ENCODE data around the gene CLEC19A.

The CLEC19A gene

DNA sequence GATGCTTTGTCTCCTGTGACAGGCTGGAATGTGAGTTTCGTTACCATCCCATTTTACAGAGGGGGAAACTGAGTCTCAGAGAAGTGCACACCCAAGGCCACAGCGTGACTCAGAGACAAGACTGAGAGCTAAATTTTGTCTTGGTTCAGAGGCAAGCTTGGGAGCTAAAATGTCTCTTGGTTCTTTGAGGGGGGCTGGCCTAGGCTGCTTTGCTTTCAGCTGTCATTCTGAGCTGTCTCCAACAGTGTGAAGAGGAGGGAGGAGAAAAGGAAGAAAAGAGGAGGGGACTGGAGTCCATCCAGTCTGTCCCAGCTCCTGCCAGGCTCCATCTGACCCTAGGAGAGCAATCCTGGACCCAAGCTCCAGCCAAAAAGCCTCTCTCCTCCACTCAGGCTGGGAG lies at the start of gene CLEC19A:
Gene CLEC19A (plus strand): TSS at position 301 of the 400 bp plus-strand sequence. CDS start 121 bp downstream, outside the sequence.
- no peak for DNase-seq

DNA sequence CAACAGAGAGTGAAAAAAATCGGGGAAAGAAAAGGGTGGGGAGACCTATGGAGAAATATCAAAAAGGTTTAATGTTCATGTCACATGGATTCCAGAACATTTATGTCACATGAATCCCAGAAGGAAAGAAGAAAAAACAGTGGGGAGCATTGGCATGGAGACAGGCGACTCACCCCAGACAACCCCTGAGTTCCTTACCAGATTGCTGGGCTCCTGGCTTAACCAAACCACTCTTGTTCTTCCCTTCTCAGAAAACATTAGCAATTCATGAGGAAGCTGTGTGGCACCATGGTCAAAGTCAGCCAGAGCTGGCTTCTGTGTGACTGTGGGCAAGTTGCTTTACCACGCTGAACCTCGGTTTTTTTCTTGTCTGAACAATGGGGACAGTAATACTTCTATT lies 49.6 kb upstream of the CLEC19A start:
- DNase-seq: no peak

- DNase-seq: no peak
These were observed 48.8 kb upstream of the CLEC19A start for GRCh38 chr16:19236561-19237209.

GRCh38 chr16:19238406-19238805 lies 47.1 kb upstream of the CLEC19A start:
- DNase-seq: no peak

DNA sequence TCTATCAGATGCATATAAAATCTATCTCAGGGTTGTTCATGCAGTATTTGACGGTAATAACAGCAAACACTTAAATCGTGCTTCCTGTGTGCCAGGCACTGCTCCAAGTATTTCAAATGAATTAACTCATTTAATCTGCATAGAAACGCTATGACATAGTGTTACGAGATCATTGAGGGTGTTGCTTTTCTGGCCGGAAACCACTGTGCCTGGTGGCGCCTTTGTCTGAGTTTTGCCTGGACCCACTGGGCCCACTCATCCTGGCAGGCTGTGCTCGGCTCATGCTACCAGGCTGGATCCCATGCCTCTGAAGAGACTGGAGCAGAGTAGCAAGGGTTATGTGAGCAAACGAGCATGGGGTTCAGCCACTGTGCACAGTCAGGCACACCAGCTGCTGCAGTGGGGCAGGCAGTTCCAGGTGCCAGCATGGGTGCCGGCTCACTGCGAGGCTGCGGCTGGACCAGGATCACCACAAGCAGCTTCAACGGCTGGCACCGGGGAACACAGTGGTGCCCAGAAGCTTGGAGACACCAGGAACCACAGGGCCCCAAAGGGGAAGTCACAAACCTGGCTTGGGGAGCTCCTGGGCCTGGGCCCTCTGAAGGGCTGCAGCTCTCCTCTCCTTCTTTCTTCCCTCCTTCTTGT lies 45.9 kb upstream of the CLEC19A start:
- DNase-seq: no peak

DNA sequence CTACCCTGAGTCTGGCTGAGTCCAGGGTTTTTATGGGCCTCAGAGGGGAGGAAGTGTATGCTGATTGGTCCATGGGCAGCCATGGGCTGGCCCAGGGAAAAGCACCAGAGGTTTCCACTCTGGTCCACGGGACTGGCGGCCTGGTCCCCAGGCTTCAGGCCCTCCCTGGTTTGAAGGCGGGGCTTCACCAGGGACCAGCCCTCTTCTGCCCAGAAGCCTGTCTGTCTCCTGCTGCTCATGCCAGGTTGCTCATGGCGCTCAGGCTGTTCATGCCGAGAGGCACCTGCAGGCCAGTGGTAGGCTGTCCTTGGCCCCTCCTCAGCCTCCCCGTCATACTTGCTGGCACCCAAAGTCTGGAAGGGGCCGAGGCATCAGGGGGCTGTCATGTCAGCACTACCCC lies 45.0 kb upstream of the CLEC19A start:
- no peak for DNase-seq

GRCh38 chr16:19241512-19241911 lies 44.0 kb upstream of the CLEC19A start:
- DNase-seq: no peak

DNA sequence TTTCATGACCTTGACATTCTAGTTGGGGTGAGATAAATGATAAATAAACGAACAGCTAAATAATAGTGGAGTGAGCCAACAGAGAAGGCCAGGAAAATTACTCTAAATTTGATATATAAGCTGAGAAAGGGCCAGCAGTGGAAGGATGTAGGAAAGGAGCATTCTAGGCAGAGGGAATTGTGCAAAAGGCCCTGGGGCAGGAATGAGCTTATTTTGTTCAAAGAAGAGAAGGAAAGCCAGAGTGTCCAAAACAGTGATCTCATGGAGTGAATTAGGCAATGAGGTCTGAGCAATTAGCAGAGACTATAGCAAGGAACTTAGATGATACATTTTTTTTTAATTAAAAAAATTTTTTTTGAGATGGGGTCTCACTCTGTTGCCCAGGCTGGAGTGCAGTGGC lies 43.3 kb upstream of the CLEC19A start:
- no peak for DNase-seq

DNA sequence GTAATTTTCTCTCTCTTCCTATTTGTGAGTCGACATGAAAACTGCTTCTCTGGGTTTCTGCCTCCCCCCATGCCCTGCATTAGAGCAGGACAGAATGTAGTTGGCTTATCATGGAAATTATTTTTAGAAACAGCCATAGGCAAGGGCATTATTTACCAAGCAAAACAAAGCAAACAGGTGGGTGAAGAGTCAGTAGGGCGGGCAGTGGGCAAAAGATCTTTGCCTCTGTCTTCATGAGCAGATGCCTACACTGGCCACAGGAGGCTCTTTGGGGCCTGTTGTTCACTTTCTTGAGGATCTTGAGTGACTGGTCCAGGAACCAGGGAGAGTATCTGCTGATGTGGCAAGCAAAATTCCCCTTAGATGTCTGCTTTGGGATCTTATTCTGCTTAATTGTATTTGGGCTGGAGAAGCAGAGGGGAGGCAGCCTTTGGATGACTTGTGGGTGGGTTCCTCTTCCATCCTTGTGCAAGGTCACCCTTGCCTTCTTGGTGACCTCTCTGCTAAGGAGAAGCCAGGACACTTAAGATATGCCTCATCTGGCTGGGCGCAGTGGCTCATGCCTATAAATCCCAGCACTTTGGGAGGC lies 42.5 kb upstream of the CLEC19A start:
- no peak for DNase-seq

DNA sequence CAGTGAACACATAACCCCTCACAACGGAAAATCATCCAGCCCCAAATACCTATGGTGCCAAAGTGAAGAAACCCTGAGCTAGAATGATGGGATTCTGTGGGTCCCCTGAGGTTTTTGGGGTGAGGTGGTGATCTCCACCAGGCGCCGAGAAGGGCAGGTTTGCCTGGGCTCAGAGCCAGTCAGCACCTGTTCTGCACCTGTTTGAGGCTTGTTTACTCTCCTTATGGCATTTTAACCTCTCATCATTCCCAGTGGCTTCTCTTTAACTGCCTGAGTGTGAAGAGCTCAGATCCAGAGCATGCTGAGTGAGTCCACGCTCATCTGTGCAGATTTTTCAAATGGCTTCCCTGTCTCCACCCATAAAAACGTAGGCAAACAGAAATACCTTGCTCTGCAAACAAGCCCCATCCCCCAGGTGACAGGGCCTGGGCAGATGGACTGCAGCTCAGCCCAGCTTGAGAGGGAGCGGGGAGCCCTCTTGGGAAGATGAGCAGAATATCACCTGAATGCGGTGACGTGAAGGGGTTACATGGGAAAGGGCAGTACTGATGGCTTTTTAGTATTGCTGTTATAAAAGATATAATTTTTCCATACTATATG lies 40.1 kb upstream of the CLEC19A start:
- no peak for DNase-seq

- DNase-seq: no peak
These were observed 32.6 kb upstream of the CLEC19A start for GRCh38 chr16:19252904-19253303.

DNA sequence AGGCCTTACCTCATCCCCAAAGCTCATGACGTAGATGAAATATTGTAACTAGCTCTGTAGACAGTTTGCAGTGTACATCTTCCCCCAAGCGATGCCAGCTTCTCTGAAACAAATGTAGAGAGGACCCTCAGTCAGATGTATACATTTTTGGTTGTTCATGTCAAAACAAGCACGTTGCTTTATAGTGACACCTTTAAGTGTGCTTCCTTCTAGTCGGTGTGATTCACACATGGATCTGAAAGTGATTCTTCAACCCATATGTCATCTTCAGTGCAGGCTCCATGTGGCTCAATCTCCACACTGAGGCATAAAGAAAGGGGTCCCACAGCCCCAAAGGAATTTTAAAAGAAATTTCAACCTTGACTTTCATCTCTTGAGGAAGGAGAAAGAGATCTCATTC lies 30.9 kb upstream of the CLEC19A start:
- DNase-seq: no peak

DNA sequence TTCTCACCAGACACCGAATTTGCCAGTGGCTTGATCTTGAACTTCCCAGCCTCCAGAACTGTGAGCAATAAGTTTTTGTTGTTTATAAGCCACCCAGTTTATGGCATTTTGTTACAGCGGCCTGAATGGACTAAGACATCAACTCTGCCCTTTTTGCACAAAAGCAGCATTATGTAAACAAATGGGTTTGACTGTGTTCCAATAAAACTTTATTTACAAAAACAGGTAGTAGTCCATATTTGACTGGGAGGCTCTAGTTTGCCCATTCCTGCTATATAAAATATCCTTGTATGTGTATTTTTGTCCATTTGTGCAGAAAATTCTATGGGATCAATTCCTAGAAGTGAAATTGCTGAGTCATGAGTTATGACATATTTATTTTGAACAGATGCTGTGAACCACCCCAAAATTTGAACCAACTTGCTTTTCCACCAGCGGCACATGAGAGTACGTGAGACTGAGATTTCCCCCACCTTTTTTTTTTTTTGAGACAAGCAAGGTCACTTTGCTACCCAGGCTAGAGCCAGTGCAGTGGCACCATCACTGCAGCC lies 21.3 kb upstream of the CLEC19A start:
- no peak for DNase-seq

DNA sequence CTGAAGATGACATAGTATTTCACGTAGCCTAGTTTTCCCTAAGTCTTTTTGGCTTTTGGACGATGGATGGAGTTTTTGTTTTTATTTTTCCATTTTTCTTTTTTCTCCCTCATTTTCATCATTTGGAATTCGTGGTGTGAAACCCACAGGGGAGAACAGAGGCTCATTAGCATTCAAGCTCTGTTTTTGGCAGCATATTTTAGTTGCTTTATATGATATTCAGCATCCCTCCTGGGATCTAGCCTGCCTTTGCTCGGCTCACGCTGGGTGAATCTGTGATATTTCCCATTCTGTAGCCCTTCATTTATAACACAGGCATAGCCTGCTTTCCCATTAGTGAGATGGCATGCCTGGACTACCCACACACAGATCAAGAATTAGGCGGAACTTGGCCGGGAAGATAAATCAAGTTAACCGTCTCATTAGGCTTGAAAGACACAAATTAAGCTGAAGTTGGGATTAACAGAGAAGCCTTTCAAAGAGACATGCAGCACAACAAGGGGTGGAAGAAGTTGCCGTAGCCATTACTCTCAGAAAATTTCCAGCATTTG lies 20.1 kb upstream of the CLEC19A start:
- DNase-seq: no peak

- DNase-seq: no peak
These were observed 18.8 kb upstream of the CLEC19A start for GRCh38 chr16:19266774-19267173.

GRCh38 chr16:19269098-19269497 lies 16.4 kb upstream of the CLEC19A start:
- DNase-seq: no peak

DNA sequence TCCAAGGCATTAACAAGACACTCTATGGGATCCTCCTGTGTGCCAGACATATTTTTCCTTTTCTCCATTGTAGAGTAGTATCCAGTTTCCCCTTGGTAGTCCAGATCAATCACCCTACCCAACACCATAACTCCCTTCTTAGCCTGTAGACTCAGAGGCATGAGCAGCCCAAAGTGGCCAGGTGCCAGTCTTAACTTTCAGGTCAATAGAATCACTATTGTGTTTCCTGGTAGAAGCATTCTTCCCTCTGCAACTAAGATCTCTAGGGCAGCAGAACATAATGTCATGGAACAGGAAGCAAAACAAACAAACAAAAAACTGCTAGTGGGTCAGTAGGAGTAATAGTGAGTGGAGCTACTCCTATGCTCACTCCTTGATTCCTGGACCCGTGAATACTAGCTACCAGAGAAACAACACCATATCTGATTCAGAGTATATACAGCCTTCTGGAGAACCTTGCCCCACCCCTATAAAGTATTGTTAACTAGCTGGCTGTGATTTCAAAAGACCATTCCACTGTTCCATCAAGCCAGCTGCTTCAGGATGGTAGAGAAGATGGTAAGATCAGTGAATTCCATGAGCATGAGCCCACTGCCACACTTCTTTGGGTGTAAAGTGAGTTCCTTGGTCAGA lies 11.2 kb upstream of the CLEC19A start:
- DNase-seq: no peak

- no peak for DNase-seq
These were observed 7.1 kb upstream of the CLEC19A start for GRCh38 chr16:19278403-19278802.

DNA sequence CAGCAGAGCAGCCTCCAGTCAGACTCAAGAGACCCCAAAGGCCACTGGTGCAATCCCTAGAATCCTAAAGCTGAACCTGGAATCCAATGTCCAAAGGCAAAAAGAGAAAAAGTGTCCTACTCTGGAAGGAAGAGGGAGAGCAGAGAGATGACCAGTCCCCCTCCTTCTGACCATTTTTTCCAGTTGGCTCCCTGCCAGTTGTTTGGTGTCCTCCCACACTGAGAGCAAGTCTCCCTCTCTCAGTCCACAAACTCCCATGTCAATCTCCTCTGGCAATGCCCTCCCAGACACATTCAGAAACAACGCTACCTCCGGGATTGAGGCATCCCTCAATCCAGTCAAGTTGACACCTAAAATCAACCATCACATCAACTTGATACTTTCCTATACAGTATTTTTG lies 4.3 kb upstream of the CLEC19A start:
- peak; percentile 21 for DNase-seq

DNA sequence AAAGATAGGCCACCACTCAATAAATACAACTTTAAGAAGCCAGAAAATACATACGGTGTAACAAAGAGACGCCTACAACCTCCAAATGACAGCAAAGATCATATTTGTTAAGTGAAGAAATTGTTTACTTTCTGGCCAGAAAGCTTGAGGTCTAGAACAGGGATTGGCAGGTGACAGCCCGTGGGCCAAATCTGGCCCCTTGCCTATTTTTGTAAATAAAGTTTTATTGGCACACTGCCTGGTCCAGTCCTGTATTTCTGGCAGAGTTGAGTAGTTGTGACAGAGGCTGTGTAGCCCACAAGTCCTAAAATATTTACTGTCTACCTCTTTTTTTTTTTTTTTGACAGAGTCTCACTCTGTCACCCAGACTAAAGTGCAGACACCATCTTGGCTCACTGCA lies 3.4 kb upstream of the CLEC19A start:
- DNase-seq: no peak

DNA sequence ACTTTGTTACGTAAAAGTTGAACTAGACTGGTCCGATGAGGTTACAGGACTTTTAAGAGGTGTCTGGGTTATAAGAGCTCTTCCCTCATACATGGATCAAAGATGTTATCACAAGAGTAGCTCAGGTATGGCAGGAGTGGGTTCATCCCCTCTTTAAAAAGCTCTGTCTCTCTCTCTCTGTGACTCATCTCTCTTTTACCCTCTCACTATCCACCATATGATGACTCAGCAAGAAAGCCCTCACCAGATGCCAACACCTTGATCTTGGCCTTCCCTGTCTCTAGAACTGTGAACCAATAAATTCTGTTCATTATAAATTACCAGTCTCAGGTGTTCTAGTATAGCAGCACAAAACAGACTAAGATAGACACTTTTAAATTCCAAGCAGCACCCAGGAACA lies 1.9 kb upstream of the CLEC19A start:
- no peak for DNase-seq

DNA sequence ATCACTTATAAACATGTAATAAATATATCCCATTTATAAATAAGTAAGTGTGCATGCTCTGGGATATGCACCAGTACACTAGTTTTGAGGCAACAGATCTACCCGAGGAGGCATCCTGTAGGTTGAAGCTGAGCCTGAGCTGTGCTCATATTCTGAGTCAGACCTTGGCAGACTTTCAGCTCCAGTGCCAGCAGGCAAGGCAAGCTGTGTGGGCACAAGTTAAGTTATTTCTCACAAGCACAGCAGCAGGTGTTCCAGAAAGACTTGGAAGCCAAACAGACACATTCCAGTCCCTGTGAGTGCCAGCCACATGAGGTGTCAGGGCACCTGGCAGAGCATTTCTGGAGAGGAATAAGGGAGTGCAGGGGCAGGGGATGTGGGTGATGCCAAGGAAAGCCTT lies 1.3 kb upstream of the CLEC19A start:
- peak; percentile 63 for DNase-seq

DNA sequence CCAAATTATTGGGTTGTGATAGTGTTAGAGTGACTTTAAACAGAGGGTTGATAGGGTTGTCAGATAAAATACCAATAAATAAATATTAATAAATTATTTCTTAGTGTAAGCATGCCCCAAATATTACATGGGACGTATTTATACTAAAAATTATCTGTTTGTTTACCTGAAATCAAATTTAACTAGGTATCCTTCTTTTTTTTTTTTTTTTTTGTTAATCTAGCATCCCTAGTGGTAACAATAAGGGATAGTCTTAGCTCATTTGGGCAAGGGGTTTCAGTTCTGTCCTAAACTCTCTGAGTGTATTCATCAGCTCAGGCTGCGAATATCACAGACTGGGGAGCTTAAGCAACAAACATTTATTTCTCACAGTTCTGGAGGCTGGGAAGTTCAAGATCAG lies 1.3 kb downstream of the CLEC19A start:
- DNase-seq: no peak

Data from femur (tissue), 1 donor.